GM23338 (cell line): ENCODE results near the gene TAS2R31. TPM values are rescaled to one million over a fixed set of nuclear protein-coding genes. Genes with fewer than 3 reads are reported as not detected.

ENCODE experiments used
- ATAC-seq: fragments of 200-7000 bp; cut with Tn5 transposase; 3 replicates; pipeline ENCODE4 v1.9.1; 2020
- DNase-seq: peaks from one replicate; pipeline ENCODE4 v3.0.0-alpha.2; 2015; ENCODE audit warnings: low spot score
- H2AFZ ChIP-seq: fragments of 200-600 bp; sonication (generic); 2 replicates; pipeline ENCODE4 v1.8.0; 2016; ENCODE audit warnings: antibody characterized with exemption, mild to moderate bottlenecking, moderate library complexity
- H3F3A ChIP-seq: fragments of 200-600 bp; sonication (generic); replicated peaks from 2 replicates; pipeline ENCODE4 v1.8.0; 2017; ENCODE audit warnings: antibody characterized with exemption, mixed run types, low read depth
- H3K27ac ChIP-seq: fragments of 200-600 bp; sonication (generic); 2 replicates; pipeline ENCODE4 v1.6.1; 2016; ENCODE audit warnings: low read depth
- H3K27me3 ChIP-seq: fragments of 200-600 bp; sonication (generic); 2 replicates; pipeline ENCODE4 v1.8.0; 2016; ENCODE audit warnings: mild to moderate bottlenecking, mixed run types, moderate library complexity; ENCODE audit not compliant: insufficient read depth
- H3K36me3 ChIP-seq: fragments of 200-600 bp; sonication (generic); 2 replicates; pipeline ENCODE4 v1.8.0; 2016; ENCODE audit warnings: mild to moderate bottlenecking; ENCODE audit not compliant: insufficient read depth
- H3K4me1 ChIP-seq: fragments of 200-600 bp; sonication (generic); 2 replicates; pipeline ENCODE4 v1.8.0; 2016; ENCODE audit warnings: mild to moderate bottlenecking, moderate library complexity; ENCODE audit not compliant: insufficient read depth
- H3K4me2 ChIP-seq: fragments of 200-600 bp; sonication (generic); 2 replicates; pipeline ENCODE4 v1.7.1; 2017; ENCODE audit warnings: mixed run types
- H3K4me3 ChIP-seq: fragments of 200-600 bp; sonication (generic); 2 replicates; pipeline ENCODE4 v1.6.1; 2016; ENCODE audit warnings: mixed run types
- H3K79me2 ChIP-seq: fragments of 200-600 bp; sonication (generic); replicated peaks from 2 replicates; pipeline ENCODE4 v1.8.0; 2017; ENCODE audit warnings: mild to moderate bottlenecking; ENCODE audit not compliant: insufficient read depth
- H3K9me2 ChIP-seq: fragments of 200-600 bp; sonication (generic); 2 replicates; pipeline ENCODE4 v1.8.0; 2017; ENCODE audit not compliant: insufficient read depth
- H4K20me1 ChIP-seq: fragments of 200-600 bp; sonication (generic); replicated peaks from 2 replicates; pipeline ENCODE4 v1.8.0; 2017; ENCODE audit warnings: mild to moderate bottlenecking; ENCODE audit not compliant: insufficient read depth
- H3K27ac Mint-ChIP-seq: 2 replicates; pipeline ENCODE4 v1.8.0; 2020; ENCODE audit warnings: inconsistent platforms, mild to moderate bottlenecking, moderate library complexity, mixed read lengths
- H3K27me3 Mint-ChIP-seq: 3 replicates; pipeline ENCODE4 v1.8.0; 2022; ENCODE audit warnings: low read depth, mild to moderate bottlenecking, moderate library complexity, mixed read lengths, inconsistent platforms; ENCODE audit not compliant: insufficient read depth, poor library complexity
- H3K36me3 Mint-ChIP-seq: 3 replicates; pipeline ENCODE4 v1.8.0; 2021; ENCODE audit warnings: low read depth, mild to moderate bottlenecking, inconsistent platforms, moderate library complexity, mixed read lengths
- H3K4me1 Mint-ChIP-seq: 3 replicates; pipeline ENCODE4 v1.8.0; 2020; ENCODE audit warnings: mild to moderate bottlenecking, inconsistent platforms, mixed read lengths
- H3K4me3 Mint-ChIP-seq: 3 replicates; pipeline ENCODE4 v1.8.0; 2021; ENCODE audit warnings: moderate library complexity, mild to moderate bottlenecking, inconsistent platforms, mixed read lengths
- H3K9me3 Mint-ChIP-seq: 3 replicates; pipeline ENCODE4 v1.8.0; 2020; ENCODE audit warnings: moderate library complexity, mild to moderate bottlenecking, inconsistent platforms, mixed read lengths
- CREB1 ChIP-seq: fragments of 250-450 bp; sonication (Bioruptor Pico); IDR thresholded peaks from 2 replicates; pipeline ENCODE4 v1.5.0; 2020; ENCODE audit warnings: low read depth, mild to moderate bottlenecking, moderate library complexity
- EZH2 ChIP-seq: fragments of 200-600 bp; sonication (generic); IDR thresholded peaks from one replicate; pipeline ENCODE4 v1.8.0; 2017; ENCODE audit warnings: antibody characterized with exemption, mild to moderate bottlenecking, low read depth; ENCODE audit not compliant: unreplicated experiment
- EZH2phosphoT487 ChIP-seq: fragments of 200-600 bp; sonication (generic); IDR thresholded peaks from one replicate; pipeline ENCODE4 v1.8.1; 2018; ENCODE audit warnings: antibody characterized with exemption; ENCODE audit not compliant: unreplicated experiment
- JUNB ChIP-seq: IDR thresholded peaks from one replicate; pipeline ENCODE4 v1.6.1; 2016; ENCODE audit warnings: antibody characterized with exemption; ENCODE audit not compliant: unreplicated experiment
- NANOG ChIP-seq: IDR thresholded peaks from 2 replicates; pipeline ENCODE4 v1.6.1; 2016; ENCODE audit warnings: antibody characterized with exemption, borderline replicate concordance
- POLR2AphosphoS5 ChIP-seq: IDR thresholded peaks from 2 replicates; pipeline ENCODE4 v1.6.1; 2016; ENCODE audit warnings: antibody characterized with exemption, low read depth
- STAT1 ChIP-seq: IDR thresholded peaks from one replicate; pipeline ENCODE4 v1.6.1; 2016; ENCODE audit warnings: antibody characterized with exemption; ENCODE audit not compliant: unreplicated experiment
- ZNF114 ChIP-seq: fragments of 250-450 bp; sonication (Bioruptor Pico); IDR thresholded peaks from 2 replicates; pipeline ENCODE4 v1.5.0; 2020; ENCODE audit warnings: mild to moderate bottlenecking, moderate library complexity
- ZNF331 ChIP-seq: fragments of 250-450 bp; sonication (Bioruptor Pico); IDR thresholded peaks from 2 replicates; pipeline ENCODE4 v1.5.0; 2020; ENCODE audit warnings: low read depth, mild to moderate bottlenecking, moderate library complexity
- polyA plus RNA-seq: library from polyadenylated mRNA; unstranded; fragments of >200 nt; fragmentation: Nextera tagmentation; extraction: Ambion mirVana; gene quantifications from 2 replicates; pipeline ENCODE4 v1.2.1, GENCODE V29; 2016
- total RNA-seq: library from RNA; depleted of rRNA; stranded (reverse); fragments of >200 nt; shearing (Covaris generic); gene quantifications from 2 replicates; pipeline ENCODE4 v1.2.3, GENCODE V29; 2014
- TF ChIP-seq, protein P1 (sequence below): IDR thresholded peaks from 2 replicates; pipeline ENCODE4 v1.6.1; 2016; ENCODE audit warnings: antibody characterized with exemption
- TF ChIP-seq, protein P2 (sequence below), 2 experiments: fragments of 200-600 bp in 1 of 2; sonication (generic) in 1 of 2; conservative IDR thresholded peaks; 2 replicates each; pipeline versions ENCODE4 v1.5.1 to v1.6.1; 2016 to 2017; ENCODE audit warnings: antibody characterized with exemption in 2 of 2, low read depth in 2 of 2, mild to moderate bottlenecking in 2 of 2, moderate library complexity in 1 of 2
- TF ChIP-seq, protein P3 (sequence below): IDR thresholded peaks from one replicate; pipeline ENCODE4 v1.6.1; 2018; ENCODE audit warnings: antibody characterized with exemption; ENCODE audit not compliant: unreplicated experiment
- TF ChIP-seq, protein P4 (sequence below): fragments of 250-450 bp; sonication (Bioruptor Pico); IDR thresholded peaks from 2 replicates; pipeline ENCODE4 v1.5.0; 2020; ENCODE audit warnings: mild to moderate bottlenecking, moderate library complexity

TAS2R31 gene
- total and polyA plus RNA-seq, 2 experiments from 2014 or later: 12.9 TPM; not detected in 1

DNA sequence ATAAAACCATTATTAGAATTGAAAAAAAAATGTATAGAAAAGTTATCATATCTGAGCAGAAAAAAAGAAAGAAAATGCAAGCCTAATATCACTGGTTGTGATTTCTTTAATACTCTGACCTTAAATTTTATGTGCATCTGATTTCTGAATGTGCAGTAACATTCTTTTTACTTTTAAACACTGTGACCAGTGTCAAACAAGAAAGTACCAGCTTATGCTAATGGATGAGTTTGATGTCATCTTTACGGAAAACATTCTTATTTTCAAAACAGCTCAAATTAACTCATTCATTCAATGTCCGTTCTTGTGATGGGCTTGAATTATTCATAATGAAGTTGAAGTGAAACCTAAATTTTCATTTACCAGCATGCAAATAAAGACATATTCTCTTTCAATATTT lies 44.4 kb downstream of the TAS2R31 start, which contains the start of gene TAS2R50:
TAS2R50 (minus strand) TSS at position 101 of the 400 bp plus-strand sequence; CDS start at position 49, 52 bp downstream.
- ATAC-seq (no peak), DNase-seq (no peak)
- Mint-ChIP-seq H3K4me3 (no peak within 1 kb of the TSS), H3K4me1 (peaks cover 3% of the 10 kb centered on the region; the same call in 2 of the 3 replicates), H3K9me3 (peaks cover 2% of the 10 kb centered on the region; the same call in 1 of the 3 replicates), H3K27me3 (peaks cover 2% of the 10 kb centered on the region), H3K36me3 (peaks cover 9% of the 10 kb centered on the region; the same call in 2 of the 3 replicates), H3K27ac (no peak within 1 kb of the TSS)
- H3K4me3 ChIP-seq: no peak within 1 kb of the TSS
- H3K9me2 ChIP-seq: peaks cover 10% of the 10 kb centered on the region; the same call in 1 of the 2 replicates
- no peaks in the 10 kb centered on the region for H4K20me1 ChIP-seq
- TF ChIP-seq CREB1 (CRISPR knock-in tag): no peak
- TF ChIP-seq, protein P1, sequence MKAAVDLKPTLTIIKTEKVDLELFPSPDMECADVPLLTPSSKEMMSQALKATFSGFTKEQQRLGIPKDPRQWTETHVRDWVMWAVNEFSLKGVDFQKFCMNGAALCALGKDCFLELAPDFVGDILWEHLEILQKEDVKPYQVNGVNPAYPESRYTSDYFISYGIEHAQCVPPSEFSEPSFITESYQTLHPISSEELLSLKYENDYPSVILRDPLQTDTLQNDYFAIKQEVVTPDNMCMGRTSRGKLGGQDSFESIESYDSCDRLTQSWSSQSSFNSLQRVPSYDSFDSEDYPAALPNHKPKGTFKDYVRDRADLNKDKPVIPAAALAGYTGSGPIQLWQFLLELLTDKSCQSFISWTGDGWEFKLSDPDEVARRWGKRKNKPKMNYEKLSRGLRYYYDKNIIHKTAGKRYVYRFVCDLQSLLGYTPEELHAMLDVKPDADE: no peak
- TF ChIP-seq ZNF331: no peak
- TF ChIP-seq, protein P2, sequence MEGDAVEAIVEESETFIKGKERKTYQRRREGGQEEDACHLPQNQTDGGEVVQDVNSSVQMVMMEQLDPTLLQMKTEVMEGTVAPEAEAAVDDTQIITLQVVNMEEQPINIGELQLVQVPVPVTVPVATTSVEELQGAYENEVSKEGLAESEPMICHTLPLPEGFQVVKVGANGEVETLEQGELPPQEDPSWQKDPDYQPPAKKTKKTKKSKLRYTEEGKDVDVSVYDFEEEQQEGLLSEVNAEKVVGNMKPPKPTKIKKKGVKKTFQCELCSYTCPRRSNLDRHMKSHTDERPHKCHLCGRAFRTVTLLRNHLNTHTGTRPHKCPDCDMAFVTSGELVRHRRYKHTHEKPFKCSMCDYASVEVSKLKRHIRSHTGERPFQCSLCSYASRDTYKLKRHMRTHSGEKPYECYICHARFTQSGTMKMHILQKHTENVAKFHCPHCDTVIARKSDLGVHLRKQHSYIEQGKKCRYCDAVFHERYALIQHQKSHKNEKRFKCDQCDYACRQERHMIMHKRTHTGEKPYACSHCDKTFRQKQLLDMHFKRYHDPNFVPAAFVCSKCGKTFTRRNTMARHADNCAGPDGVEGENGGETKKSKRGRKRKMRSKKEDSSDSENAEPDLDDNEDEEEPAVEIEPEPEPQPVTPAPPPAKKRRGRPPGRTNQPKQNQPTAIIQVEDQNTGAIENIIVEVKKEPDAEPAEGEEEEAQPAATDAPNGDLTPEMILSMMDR (conservative IDR thresholded peaks at IDR 0.05; ENCODE audit: low read depth in 2 of 2): no peak
- no peak for TF ChIP-seq ZNF114 (CRISPR knock-in tag)
- TF ChIP-seq EZH2: no peak
- TF ChIP-seq, protein P3, sequence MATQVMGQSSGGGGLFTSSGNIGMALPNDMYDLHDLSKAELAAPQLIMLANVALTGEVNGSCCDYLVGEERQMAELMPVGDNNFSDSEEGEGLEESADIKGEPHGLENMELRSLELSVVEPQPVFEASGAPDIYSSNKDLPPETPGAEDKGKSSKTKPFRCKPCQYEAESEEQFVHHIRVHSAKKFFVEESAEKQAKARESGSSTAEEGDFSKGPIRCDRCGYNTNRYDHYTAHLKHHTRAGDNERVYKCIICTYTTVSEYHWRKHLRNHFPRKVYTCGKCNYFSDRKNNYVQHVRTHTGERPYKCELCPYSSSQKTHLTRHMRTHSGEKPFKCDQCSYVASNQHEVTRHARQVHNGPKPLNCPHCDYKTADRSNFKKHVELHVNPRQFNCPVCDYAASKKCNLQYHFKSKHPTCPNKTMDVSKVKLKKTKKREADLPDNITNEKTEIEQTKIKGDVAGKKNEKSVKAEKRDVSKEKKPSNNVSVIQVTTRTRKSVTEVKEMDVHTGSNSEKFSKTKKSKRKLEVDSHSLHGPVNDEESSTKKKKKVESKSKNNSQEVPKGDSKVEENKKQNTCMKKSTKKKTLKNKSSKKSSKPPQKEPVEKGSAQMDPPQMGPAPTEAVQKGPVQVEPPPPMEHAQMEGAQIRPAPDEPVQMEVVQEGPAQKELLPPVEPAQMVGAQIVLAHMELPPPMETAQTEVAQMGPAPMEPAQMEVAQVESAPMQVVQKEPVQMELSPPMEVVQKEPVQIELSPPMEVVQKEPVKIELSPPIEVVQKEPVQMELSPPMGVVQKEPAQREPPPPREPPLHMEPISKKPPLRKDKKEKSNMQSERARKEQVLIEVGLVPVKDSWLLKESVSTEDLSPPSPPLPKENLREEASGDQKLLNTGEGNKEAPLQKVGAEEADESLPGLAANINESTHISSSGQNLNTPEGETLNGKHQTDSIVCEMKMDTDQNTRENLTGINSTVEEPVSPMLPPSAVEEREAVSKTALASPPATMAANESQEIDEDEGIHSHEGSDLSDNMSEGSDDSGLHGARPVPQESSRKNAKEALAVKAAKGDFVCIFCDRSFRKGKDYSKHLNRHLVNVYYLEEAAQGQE: no peak
- no peak for TF ChIP-seq NANOG
- TF ChIP-seq, protein P4, sequence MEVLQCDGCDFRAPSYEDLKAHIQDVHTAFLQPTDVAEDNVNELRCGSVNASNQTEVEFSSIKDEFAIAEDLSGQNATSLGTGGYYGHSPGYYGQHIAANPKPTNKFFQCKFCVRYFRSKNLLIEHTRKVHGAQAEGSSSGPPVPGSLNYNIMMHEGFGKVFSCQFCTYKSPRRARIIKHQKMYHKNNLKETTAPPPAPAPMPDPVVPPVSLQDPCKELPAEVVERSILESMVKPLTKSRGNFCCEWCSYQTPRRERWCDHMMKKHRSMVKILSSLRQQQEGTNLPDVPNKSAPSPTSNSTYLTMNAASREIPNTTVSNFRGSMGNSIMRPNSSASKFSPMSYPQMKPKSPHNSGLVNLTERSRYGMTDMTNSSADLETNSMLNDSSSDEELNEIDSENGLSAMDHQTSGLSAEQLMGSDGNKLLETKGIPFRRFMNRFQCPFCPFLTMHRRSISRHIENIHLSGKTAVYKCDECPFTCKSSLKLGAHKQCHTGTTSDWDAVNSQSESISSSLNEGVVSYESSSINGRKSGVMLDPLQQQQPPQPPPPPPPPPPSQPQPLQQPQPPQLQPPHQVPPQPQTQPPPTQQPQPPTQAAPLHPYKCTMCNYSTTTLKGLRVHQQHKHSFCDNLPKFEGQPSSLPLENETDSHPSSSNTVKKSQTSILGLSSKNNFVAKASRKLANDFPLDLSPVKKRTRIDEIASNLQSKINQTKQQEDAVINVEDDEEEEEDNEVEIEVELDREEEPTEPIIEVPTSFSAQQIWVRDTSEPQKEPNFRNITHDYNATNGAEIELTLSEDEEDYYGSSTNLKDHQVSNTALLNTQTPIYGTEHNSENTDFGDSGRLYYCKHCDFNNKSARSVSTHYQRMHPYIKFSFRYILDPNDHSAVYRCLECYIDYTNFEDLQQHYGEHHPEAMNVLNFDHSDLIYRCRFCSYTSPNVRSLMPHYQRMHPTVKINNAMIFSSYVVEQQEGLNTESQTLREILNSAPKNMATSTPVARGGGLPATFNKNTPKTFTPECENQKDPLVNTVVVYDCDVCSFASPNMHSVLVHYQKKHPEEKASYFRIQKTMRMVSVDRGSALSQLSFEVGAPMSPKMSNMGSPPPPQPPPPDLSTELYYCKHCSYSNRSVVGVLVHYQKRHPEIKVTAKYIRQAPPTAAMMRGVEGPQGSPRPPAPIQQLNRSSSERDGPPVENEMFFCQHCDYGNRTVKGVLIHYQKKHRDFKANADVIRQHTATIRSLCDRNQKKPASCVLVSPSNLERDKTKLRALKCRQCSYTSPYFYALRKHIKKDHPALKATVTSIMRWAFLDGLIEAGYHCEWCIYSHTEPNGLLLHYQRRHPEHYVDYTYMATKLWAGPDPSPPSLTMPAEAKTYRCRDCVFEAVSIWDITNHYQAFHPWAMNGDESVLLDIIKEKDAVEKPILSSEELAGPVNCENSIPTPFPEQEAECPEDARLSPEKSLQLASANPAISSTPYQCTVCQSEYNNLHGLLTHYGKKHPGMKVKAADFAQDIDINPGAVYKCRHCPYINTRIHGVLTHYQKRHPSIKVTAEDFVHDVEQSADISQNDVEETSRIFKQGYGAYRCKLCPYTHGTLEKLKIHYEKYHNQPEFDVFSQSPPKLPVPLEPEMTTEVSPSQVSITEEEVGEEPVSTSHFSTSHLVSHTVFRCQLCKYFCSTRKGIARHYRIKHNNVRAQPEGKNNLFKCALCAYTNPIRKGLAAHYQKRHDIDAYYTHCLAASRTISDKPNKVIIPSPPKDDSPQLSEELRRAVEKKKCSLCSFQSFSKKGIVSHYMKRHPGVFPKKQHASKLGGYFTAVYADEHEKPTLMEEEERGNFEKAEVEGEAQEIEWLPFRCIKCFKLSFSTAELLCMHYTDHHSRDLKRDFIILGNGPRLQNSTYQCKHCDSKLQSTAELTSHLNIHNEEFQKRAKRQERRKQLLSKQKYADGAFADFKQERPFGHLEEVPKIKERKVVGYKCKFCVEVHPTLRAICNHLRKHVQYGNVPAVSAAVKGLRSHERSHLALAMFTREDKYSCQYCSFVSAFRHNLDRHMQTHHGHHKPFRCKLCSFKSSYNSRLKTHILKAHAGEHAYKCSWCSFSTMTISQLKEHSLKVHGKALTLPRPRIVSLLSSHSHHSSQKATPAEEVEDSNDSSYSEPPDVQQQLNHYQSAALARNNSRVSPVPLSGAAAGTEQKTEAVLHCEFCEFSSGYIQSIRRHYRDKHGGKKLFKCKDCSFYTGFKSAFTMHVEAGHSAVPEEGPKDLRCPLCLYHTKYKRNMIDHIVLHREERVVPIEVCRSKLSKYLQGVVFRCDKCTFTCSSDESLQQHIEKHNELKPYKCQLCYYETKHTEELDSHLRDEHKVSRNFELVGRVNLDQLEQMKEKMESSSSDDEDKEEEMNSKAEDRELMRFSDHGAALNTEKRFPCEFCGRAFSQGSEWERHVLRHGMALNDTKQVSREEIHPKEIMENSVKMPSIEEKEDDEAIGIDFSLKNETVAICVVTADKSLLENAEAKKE (CRISPR knock-in tag): no peak
- TF ChIP-seq JUNB: no peak
- TF ChIP-seq POLR2AphosphoS5: no peak
- TF ChIP-seq EZH2phosphoT487: no peak
- no peak for TF ChIP-seq STAT1
- H3K36me3 ChIP-seq: no peaks in the 10 kb centered on the region
- no peak within 1 kb of the TSS for H3K27ac ChIP-seq
- H3K4me2 ChIP-seq: no peak within 1 kb of the TSS
- no peaks in the 10 kb centered on the region for H3K4me1 ChIP-seq
- no peaks in the 10 kb centered on the region for H3K79me2 ChIP-seq
- H3K27me3 ChIP-seq: no peaks in the 10 kb centered on the region
- no peaks in the 10 kb centered on the region for H3F3A ChIP-seq
- no peak within 1 kb of the TSS for H2AFZ ChIP-seq
